Measurements from ENCODE around the gene ADAM23. TPM values are rescaled to one million over a fixed set of nuclear protein-coding genes. Genes with fewer than 3 reads are reported as not detected.

ADAM23 gene
- total RNA-seq, 4 donors from 2014 or later, result 0.20 to 3.0 (median 0.65) TPM

DNA sequence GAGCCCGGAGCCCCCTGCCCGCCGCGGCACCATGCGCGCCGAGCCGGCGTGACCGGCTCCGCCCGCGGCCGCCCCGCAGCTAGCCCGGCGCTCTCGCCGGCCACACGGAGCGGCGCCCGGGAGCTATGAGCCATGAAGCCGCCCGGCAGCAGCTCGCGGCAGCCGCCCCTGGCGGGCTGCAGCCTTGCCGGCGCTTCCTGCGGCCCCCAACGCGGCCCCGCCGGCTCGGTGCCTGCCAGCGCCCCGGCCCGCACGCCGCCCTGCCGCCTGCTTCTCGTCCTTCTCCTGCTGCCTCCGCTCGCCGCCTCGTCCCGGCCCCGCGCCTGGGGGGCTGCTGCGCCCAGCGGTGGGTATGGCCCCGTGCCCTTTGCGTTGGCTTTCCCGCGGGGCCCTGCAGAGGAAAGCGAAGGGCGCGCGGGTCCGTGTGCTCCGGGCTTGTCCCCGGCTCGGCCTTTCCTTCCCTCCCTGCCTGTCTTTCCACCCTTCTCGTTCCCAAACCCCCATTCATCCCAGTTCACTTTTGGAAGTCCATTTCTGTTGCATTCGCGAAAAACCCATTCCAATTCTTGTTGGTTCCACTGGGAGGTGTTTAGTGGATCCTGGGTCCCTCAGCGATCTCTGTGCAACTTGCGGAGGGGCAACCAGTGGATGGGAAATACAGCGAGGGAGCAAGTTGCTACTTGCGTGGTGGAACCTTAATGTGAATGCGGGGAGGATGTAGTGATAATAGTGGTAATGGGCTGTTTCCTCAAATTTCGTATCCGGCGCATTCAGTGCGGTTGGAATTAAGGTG, 599 bp downstream of the ADAM23 start:
- Histone ChIP-seq H3K4me3 (replicated peaks in 1 of 3) (no peak overlapping the region), H3K27ac (no peak overlapping the region), H3K9me3 (no peaks in the 10 kb centered on the region), H3K4me1 (peaks cover 0 to 6% of the 10 kb centered on the region in 2 donors), H3K27me3 (peaks cover 3% of the 10 kb centered on the region), H3K36me3 (no peaks in the 10 kb centered on the region)
- WGBS, 2 donors, result 6 to 8% methylated on average over 33 to 47 of the region's 77 CpGs
- no peak for TF ChIP-seq POLR2A (IDR thresholded peaks at IDR 0.05)
- TF ChIP-seq, protein P1, sequence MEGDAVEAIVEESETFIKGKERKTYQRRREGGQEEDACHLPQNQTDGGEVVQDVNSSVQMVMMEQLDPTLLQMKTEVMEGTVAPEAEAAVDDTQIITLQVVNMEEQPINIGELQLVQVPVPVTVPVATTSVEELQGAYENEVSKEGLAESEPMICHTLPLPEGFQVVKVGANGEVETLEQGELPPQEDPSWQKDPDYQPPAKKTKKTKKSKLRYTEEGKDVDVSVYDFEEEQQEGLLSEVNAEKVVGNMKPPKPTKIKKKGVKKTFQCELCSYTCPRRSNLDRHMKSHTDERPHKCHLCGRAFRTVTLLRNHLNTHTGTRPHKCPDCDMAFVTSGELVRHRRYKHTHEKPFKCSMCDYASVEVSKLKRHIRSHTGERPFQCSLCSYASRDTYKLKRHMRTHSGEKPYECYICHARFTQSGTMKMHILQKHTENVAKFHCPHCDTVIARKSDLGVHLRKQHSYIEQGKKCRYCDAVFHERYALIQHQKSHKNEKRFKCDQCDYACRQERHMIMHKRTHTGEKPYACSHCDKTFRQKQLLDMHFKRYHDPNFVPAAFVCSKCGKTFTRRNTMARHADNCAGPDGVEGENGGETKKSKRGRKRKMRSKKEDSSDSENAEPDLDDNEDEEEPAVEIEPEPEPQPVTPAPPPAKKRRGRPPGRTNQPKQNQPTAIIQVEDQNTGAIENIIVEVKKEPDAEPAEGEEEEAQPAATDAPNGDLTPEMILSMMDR (IDR thresholded peaks at IDR 0.05), result no peak
- DNase-seq, result no peak
- intact Hi-C loops (cut with DNase I), result no loop called here

- intact Hi-C loops (cut with DNase I), result no loop called here
- no peaks in the 10 kb centered on the region for H3K36me3 ChIP-seq
- no peak overlapping the region for H3K27ac ChIP-seq
- TF ChIP-seq, protein P1 (IDR thresholded peaks at IDR 0.05), result no peak
- TF ChIP-seq POLR2A (IDR thresholded peaks at IDR 0.05), result no peak
- 92 to 95% methylated on average over 2 of the region's 2 CpGs for WGBS, 2 donors
- DNase-seq, result no peak
- no peaks in the 10 kb centered on the region for H3K9me3 ChIP-seq
- H3K4me1 ChIP-seq, result peaks cover 0 to 6% of the 10 kb centered on the region in 2 donors
- peaks cover 3% of the 10 kb centered on the region for H3K27me3 ChIP-seq
- H3K4me3 ChIP-seq (replicated peaks in 1 of 3), result no peak overlapping the region
Measured at GRCh38 chr2:206445948-206446347, 2.6 kb downstream of the ADAM23 start.

GRCh38 chr2:206452242-206452641, 8.9 kb downstream of the ADAM23 start:
- TF ChIP-seq, protein P1 (IDR thresholded peaks at IDR 0.05), result no peak
- no peak for TF ChIP-seq POLR2A (IDR thresholded peaks at IDR 0.05)
- Histone ChIP-seq H3K9me3 (no peaks in the 10 kb centered on the region), H3K27ac (no peak overlapping the region), H3K36me3 (no peaks in the 10 kb centered on the region), H3K4me1 (no peaks in the 10 kb centered on the region), H3K27me3 (no peaks in the 10 kb centered on the region), H3K4me3 (replicated peaks in 1 of 3) (no peak overlapping the region)
- no peak for DNase-seq
- 82 to 92% methylated on average over 1 of the region's 1 CpG for WGBS, 2 donors
- intact Hi-C loops (cut with DNase I), result no loop called here

DNA sequence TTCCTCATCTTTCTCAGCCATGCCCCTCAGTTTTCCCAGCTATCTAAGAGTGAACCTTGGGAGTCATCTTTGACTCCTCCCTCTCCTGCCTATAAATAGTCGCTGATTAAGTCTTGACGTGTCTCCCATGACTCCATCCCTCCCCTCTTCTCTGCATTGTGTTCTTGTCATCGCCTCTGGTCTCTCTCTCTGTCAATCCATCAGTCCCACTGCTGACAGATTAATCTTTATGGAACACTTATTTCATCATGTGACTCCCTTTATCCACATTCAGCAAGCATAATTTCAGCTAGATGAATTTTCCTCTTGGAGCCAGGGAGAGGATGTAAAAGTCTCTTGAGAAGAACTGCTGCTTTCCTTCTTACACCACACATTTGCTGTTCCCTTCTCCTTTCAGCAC, 9.4 kb downstream of the ADAM23 start:
- 53 to 59% methylated on average over 3 of the region's 3 CpGs for WGBS, 2 donors
- DNase-seq, result no peak
- no peaks in the 10 kb centered on the region for H3K4me1 ChIP-seq

More for the DNA sequence above, 9.4 kb downstream of the ADAM23 start:
- H3K4me3 ChIP-seq (replicated peaks in 1 of 3), result no peak overlapping the region
- intact Hi-C loops (cut with DNase I), result no loop called here
- H3K27me3 ChIP-seq, result no peaks in the 10 kb centered on the region
- no peaks in the 10 kb centered on the region for H3K9me3 ChIP-seq
- H3K27ac ChIP-seq, result no peak overlapping the region
- TF ChIP-seq POLR2A (IDR thresholded peaks at IDR 0.05), result no peak
- TF ChIP-seq, protein P1 (IDR thresholded peaks at IDR 0.05), result no peak
- H3K36me3 ChIP-seq, result no peaks in the 10 kb centered on the region

Data from thyroid gland (tissue), 4 donors.